Measurements from ENCODE around the gene TRIO. TPM values are rescaled to one million over a fixed set of nuclear protein-coding genes. Genes with fewer than 3 reads are reported as not detected.

TRIO gene
- polyA plus RNA-seq, 1 of the 3 experiments (the other 2 are of a cell fraction), result 229 TPM

GRCh38 chr5:14348142-14348541, 205.0 kb downstream of the TRIO start:
- no peak for DNase-seq
- ChIA-PET POLR2A (no interaction called here), CTCF (interaction anchor here (1.2 kb wide), 1 partner anchor 11 kb away, joined by 3 read pairs; no protein-coding TSS in a partner anchor)
- no peaks in the 10 kb centered on the region for H3K27me3 ChIP-seq (ENCODE audit: insufficient read depth)
- H3K4me2 ChIP-seq, result no peak overlapping the region
- no peaks in the 10 kb centered on the region for H3K9me2 ChIP-seq
- peaks cover 44% of the 10 kb centered on the region for H3F3A ChIP-seq (replicated peaks; ENCODE audit: insufficient read depth)
- 86% methylated on average over 5 of the region's 5 CpGs for WGBS (ENCODE audit: low lambda C conversion rate)
- H3K36me3 ChIP-seq (replicated peaks in 1 of 2; ENCODE audit: control insufficient read depth in 1 of 2, insufficient read depth in 2 of 2, low read length in 1 of 2), result peaks cover 48 to 54% of the 10 kb centered on the region in 2 experiments
- H3K4me1 ChIP-seq (ENCODE audit: control insufficient read depth in 1 of 2, insufficient read depth in 2 of 2, low read depth in 1 of 2, low read length in 1 of 2), result no peaks in the 10 kb centered on the region; a peak in 1 of 4 replicates
- TF ChIP-seq SIN3A (IDR thresholded peaks at IDR 0.05; ENCODE audit: borderline replicate concordance, low read depth, low read length) (no peak), MXI1 (IDR thresholded peaks at IDR 0.05; ENCODE audit: low read depth, low read length) (no peak), GABPA (IDR thresholded peaks at IDR 0.05; ENCODE audit: low read depth) (no peak), FOXJ3 (CRISPR knock-in tag; IDR thresholded peaks at IDR 0.05) (no peak), POLR2AphosphoS5 (IDR thresholded peaks at IDR 0.05; ENCODE audit: low read depth, low read length) (no peak), RXRA (IDR thresholded peaks at IDR 0.05; ENCODE audit: borderline replicate concordance, low read depth) (no peak), MEF2A (IDR thresholded peaks at IDR 0.05; ENCODE audit: borderline replicate concordance, low read depth) (no peak), CHD2 (IDR thresholded peaks at IDR 0.05; ENCODE audit: low read length, partially characterized antibody) (no peak), JUND (IDR thresholded peaks at IDR 0.05) (no peak), TCF12 (IDR thresholded peaks at IDR 0.05) (no peak), RAD21 (IDR thresholded peaks at IDR 0.05; ENCODE audit: low read length) (no peak), USF2 (IDR thresholded peaks at IDR 0.05; ENCODE audit: borderline replicate concordance, low read depth, low read length) (no peak), NRF1 (IDR thresholded peaks at IDR 0.05; ENCODE audit: low read depth, low read length) (no peak), ELF1 (IDR thresholded peaks at IDR 0.05) (no peak), FOXM1 (IDR thresholded peaks at IDR 0.05; ENCODE audit: low read depth) (no peak), MAX (IDR thresholded peaks at IDR 0.05; ENCODE audit: low read depth) (no peak), PBX3 (IDR thresholded peaks at IDR 0.05) (no peak), SMC3 (IDR thresholded peaks at IDR 0.05; ENCODE audit: low read depth, low read length) (no peak), RCOR1 (IDR thresholded peaks at IDR 0.05; ENCODE audit: low read length) (no peak)
- H3K9ac ChIP-seq, result no peak overlapping the region
- no peak overlapping the region for H2AFZ ChIP-seq (ENCODE audit: low read depth)
- peaks cover 77% of the 10 kb centered on the region for H3K79me2 ChIP-seq (ENCODE audit: insufficient read depth)
- no peak overlapping the region for H3K27ac ChIP-seq (ENCODE audit: low read depth in 2 of 2, low read length in 1 of 2)
- H4K20me1 ChIP-seq (ENCODE audit: insufficient read depth), result peaks cover 75% of the 10 kb centered on the region; the same call in 1 of the 2 replicates
- H3K4me3 ChIP-seq (ENCODE audit: low read depth in 2 of 2, low read length in 1 of 2), result no peak overlapping the region
- H3K9me3 ChIP-seq, result no peaks in the 10 kb centered on the region

GRCh38 chr5:14349029-14349428, 205.9 kb downstream of the TRIO start:
- Histone ChIP-seq H3K27me3 (ENCODE audit: insufficient read depth) (no peaks in the 10 kb centered on the region), H3K9ac (no peak overlapping the region), H4K20me1 (ENCODE audit: insufficient read depth) (peaks cover 75% of the 10 kb centered on the region), H2AFZ (ENCODE audit: low read depth) (no peak overlapping the region), H3K4me1 (ENCODE audit: control insufficient read depth in 1 of 2, insufficient read depth in 2 of 2, low read depth in 1 of 2, low read length in 1 of 2) (no peaks in the 10 kb centered on the region; a peak in 2 of 4 replicates), H3K27ac (ENCODE audit: low read depth in 2 of 2, low read length in 1 of 2) (no peak overlapping the region), H3F3A (replicated peaks; ENCODE audit: insufficient read depth) (peaks cover 44% of the 10 kb centered on the region), H3K4me3 (ENCODE audit: low read depth in 2 of 2, low read length in 1 of 2) (no peak overlapping the region), H3K4me2 (no peak overlapping the region), H3K9me3 (no peaks in the 10 kb centered on the region), H3K9me2 (no peaks in the 10 kb centered on the region), H3K36me3 (replicated peaks in 1 of 2; ENCODE audit: control insufficient read depth in 1 of 2, insufficient read depth in 2 of 2, low read length in 1 of 2) (peaks cover 39 to 45% of the 10 kb centered on the region in 2 experiments), H3K79me2 (ENCODE audit: insufficient read depth) (peaks cover 77% of the 10 kb centered on the region)
- DNase-seq, result no peak
- TF ChIP-seq TEAD4 (IDR thresholded peaks at IDR 0.05; ENCODE audit: borderline replicate concordance, insufficient read depth), result no peak
- TF ChIP-seq SIN3A (IDR thresholded peaks at IDR 0.05; ENCODE audit: borderline replicate concordance, low read depth, low read length), result no peak
- no peak for TF ChIP-seq NRF1 (IDR thresholded peaks at IDR 0.05; ENCODE audit: low read depth, low read length)
- no peak for TF ChIP-seq GATA2 (CRISPR knock-in tag; IDR thresholded peaks at IDR 0.05)
- TF ChIP-seq RAD21 (IDR thresholded peaks at IDR 0.05; ENCODE audit: low read length), result no peak
- no peak for TF ChIP-seq FOXM1 (IDR thresholded peaks at IDR 0.05; ENCODE audit: low read depth)
- no peak for TF ChIP-seq FOXJ3 (CRISPR knock-in tag; IDR thresholded peaks at IDR 0.05)
- TF ChIP-seq REST (IDR thresholded peaks at IDR 0.05; ENCODE audit: low read depth, low read length), result no peak
- no peak for TF ChIP-seq JUND (IDR thresholded peaks at IDR 0.05)
- WGBS (ENCODE audit: low lambda C conversion rate), result 91% methylated on average over 8 of the region's 8 CpGs
- ChIA-PET CTCF (interaction anchor here (3.7 kb wide), 1 partner anchor 300 kb away, joined by 42 read pairs; no protein-coding TSS in a partner anchor), POLR2A (no interaction called here)
